HG02798 (cell line): ENCODE measurements around the gene C5orf46.
A peak's percentile ranks its signal among the peaks of the same experiment; 100 is the strongest.

Experiments used
- ATAC-seq: cut with Tn5 transposase; IDR thresholded peaks from one replicate; pipeline ENCODE4 v1.9.1; 2021; ENCODE audit warnings: mild to moderate bottlenecking; ENCODE audit not compliant: unreplicated experiment, poor library complexity

Gene C5orf46

GRCh38 chr5:147863454-147864158 is 42.7 kb downstream of the C5orf46 start:
- no peak for ATAC-seq

GRCh38 chr5:147860641-147861025 is 45.7 kb downstream of the C5orf46 start:
- ATAC-seq, result no peak

- no peak for ATAC-seq
Observed at GRCh38 chr5:147859962-147860640, 46.2 kb downstream of the C5orf46 start.

- ATAC-seq, result no peak
Observed at GRCh38 chr5:147858565-147858964, 47.8 kb downstream of the C5orf46 start.

GRCh38 chr5:147857302-147858129 is 48.8 kb downstream of the C5orf46 start:
- ATAC-seq, result peak; percentile 93

- ATAC-seq, result no peak
Observed at GRCh38 chr5:147856801-147857200, 49.5 kb downstream of the C5orf46 start.

- no peak for ATAC-seq
Observed at GRCh38 chr5:147855774-147856069, 50.6 kb downstream of the C5orf46 start.

- ATAC-seq, result no peak
Observed at GRCh38 chr5:147854894-147855773, 51.2 kb downstream of the C5orf46 start.

GRCh38 chr5:147854331-147854730 is 52.0 kb downstream of the C5orf46 start:
- no peak for ATAC-seq

GRCh38 chr5:147853372-147853987 is 52.9 kb downstream of the C5orf46 start:
- ATAC-seq, result no peak

- ATAC-seq, result no peak
Observed at GRCh38 chr5:147852365-147852764, 54.0 kb downstream of the C5orf46 start.

GRCh38 chr5:147851578-147851977 is 54.8 kb downstream of the C5orf46 start:
- ATAC-seq, result no peak

GRCh38 chr5:147849226-147849625 is 57.1 kb downstream of the C5orf46 start:
- ATAC-seq, result no peak

GRCh38 chr5:147845618-147846017 is 60.7 kb downstream of the C5orf46 start:
- ATAC-seq, result no peak

- no peak for ATAC-seq
Observed at GRCh38 chr5:147844846-147845245, 61.5 kb downstream of the C5orf46 start.

GRCh38 chr5:147842869-147843268 is 63.5 kb downstream of the C5orf46 start:
- no peak for ATAC-seq
